ENCODE results near the gene MYH7B.

Gene MYH7B

GRCh38 chr20:34978092-34978744 lies 22.6 kb downstream of the MYH7B start:
- no peak for DNase-seq

DNA sequence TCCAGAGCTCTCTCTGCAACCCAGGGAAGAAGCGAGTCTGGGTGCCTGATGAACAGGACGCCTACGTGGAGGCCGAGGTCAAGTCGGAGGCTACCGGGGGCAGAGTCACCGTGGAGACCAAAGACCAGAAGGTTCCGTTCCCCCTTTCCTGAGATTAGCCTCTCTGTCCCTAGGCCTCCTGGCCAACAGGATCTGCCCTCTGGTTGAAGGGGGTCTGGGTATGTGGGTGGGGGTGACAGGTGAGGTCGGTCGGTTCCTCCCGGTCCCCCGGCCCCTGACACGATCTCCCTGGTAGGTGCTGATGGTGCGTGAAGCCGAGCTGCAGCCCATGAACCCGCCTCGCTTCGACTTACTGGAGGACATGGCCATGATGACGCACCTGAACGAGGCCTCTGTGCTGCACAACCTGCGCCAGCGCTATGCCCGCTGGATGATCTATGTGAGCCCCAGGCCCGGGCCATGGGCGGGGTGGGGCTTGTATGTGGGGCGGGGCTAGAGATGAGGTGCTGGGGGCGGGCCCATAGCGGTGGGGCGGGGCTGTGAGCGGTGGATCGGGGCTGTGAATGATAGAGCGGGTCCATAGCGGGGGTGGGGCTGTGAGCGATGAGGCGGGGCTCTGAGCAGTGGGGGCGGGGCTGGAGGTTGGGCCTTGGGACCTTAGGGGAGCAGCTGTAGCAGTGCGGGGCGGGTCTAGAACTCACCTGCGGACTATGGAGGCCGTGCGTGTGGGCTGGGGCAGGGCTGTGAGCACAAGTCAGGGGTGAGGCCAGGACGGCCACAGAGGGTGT lies 23.9 kb downstream of the MYH7B start:
- DNase-seq: no peak

- DNase-seq: peak in 1 of 3 experiments; percentile 21
These were observed 25.0 kb downstream of the MYH7B start for GRCh38 chr20:34980543-34981233.

- DNase-seq: no peak
These were observed 26.8 kb downstream of the MYH7B start for GRCh38 chr20:34982270-34983088.

GRCh38 chr20:34983089-34983820 lies 27.6 kb downstream of the MYH7B start:
- DNase-seq: no peak

- DNase-seq: peak in 2 of 3 experiments; percentile 66 to 86
These were observed 28.5 kb downstream of the MYH7B start for GRCh38 chr20:34983995-34984735.

GRCh38 chr20:34984756-34985261 lies 29.1 kb downstream of the MYH7B start:
- DNase-seq: no peak

GRCh38 chr20:34985461-34986310 lies 30.0 kb downstream of the MYH7B start:
- no peak for DNase-seq

- peak in 1 of 3 experiments; percentile 34 for DNase-seq
These were observed 30.9 kb downstream of the MYH7B start for GRCh38 chr20:34986311-34987287.

GRCh38 chr20:34987288-34988190 lies 31.9 kb downstream of the MYH7B start:
- no peak for DNase-seq

- peak in 1 of 3 experiments; percentile 17 for DNase-seq
These were observed 32.5 kb downstream of the MYH7B start for GRCh38 chr20:34988191-34988540.

DNA sequence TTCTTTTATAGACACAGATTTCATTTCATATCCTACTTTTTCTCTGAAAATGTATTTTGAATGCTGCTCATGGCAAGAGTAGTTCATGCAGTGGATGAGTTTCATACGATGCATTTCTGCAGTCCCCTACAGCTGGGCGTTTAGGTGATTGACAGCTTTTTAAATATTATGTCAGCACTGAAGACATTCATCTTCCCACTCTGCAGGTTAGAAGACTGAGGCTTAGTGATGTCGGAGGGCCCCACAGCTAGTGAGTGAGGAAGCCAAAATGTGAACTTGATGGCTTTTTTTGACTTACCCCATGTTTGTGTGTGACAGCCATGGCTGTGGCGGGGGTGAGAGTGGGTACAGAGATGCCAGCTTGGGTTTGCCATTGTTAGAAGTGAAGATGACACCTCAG lies 33.5 kb downstream of the MYH7B start:
- DNase-seq: no peak

GRCh38 chr20:34989670-34990069 lies 34.0 kb downstream of the MYH7B start:
- no peak for DNase-seq

DNA sequence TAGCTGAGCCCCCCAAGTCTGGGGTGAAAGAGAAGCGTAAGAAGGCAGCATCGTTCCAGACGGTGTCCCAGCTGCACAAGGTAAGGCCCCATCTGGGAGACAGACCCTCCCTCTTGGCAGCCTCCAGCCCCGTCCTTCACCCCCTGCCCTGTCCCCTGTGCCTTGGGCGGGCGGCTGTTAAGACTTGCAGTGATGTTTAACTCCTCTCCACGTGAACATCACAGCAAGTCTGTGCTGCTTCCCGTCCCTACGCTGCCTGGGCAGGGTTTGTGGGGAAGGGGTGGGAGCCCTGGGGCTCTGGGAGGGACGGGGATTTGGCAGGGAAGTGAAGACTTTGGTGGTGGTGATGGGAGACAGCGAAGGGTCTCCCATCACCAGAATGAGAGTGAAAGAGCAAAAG lies 34.6 kb downstream of the MYH7B start:
- no peak for DNase-seq

- DNase-seq: no peak
These were observed 35.1 kb downstream of the MYH7B start for GRCh38 chr20:34990661-34991214.

DNA sequence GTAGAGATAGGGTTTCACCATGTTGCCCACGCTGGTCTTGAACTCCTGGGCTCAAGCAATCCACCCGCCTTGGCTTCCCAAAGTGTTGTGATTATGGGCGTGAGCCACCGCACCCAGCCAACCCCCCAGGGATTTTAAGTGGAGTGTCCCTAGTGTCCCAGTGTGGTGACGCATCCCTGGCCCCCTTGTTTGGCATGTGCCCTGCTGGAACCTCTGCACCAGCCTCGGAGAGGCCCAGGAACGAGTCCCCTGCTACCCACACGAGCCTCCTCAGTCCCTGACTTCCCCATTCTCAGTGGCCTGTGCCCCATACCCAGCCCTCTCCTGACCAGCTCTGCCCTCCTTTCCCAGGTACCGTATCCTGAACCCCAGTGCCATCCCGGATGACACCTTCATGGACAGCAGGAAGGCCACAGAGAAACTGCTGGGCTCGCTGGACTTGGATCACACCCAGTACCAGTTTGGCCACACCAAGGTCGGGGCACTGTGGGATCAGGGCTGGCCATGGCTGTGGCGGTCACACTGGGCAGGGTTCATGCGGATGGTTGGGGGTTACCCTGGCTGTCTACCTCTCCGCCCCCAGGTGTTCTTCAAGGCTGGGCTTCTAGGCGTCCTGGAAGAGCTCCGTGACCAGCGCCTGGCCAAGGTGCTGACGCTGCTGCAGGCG lies 37.2 kb downstream of the MYH7B start:
- no peak for DNase-seq

DNA sequence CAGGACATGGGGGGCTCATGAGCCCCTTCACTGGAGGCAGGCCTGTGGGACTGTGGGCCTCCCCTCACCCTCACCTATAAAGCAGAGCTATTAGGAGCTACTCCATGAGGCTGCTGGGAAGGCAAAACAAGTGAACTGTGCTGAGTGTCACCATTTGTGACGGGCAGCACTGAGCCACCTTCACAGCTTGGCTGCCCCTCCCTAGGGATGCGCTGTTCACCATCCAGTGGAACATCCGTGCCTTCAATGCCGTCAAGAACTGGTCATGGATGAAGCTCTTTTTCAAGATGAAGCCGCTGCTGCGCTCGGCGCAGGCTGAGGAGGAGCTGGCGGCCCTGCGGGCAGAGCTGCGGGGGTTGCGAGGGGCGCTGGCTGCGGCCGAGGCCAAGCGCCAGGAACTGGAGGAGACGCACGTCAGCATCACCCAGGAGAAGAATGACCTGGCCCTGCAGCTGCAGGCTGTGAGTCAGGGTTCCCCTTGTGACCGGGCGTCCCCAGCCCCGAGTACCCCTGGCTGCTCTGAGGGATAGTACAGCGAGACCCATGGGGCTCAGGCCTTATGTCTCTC lies 38.4 kb downstream of the MYH7B start:
- DNase-seq: no peak

Measured in NCI-H1417 (cell line).